ENCODE measurements around the gene FIGNL2.
"Not testable (repeated sequence)": the region's sequence is repeated elsewhere in the genome, so short reads cannot be mapped to it uniquely, and the experiment has no call there.

Gene FIGNL2

GRCh38 chr12:51888316-51889215 is 40.0 kb upstream of the FIGNL2 start:
- Histone ChIP-seq H3K4me1 (ENCODE audit: control insufficient read depth, insufficient read depth, low read length, poor library complexity, severe bottlenecking) (peaks cover 13% of the 10 kb centered on the region), H3K27ac (ENCODE audit: low read depth, low read length, severe bottlenecking) (no peak overlapping the region), H3K4me3 (ENCODE audit: extremely low read depth, insufficient read depth, low read length, poor library complexity, severe bottlenecking) (no peak overlapping the region), H3K9me3 (ENCODE audit: control insufficient read depth, low read length) (peaks cover 9% of the 10 kb centered on the region), H3K36me3 (ENCODE audit: control insufficient read depth, insufficient read depth, low read length) (no peaks in the 10 kb centered on the region)
- 78 to 83% methylated on average over 12 to 14 of the region's 15 CpGs for WGBS, 2 experiments (ENCODE audit: insufficient coverage in 2 of 2)

- Histone ChIP-seq H3K9me3 (ENCODE audit: control insufficient read depth, low read length) (peaks cover 9% of the 10 kb centered on the region), H3K36me3 (ENCODE audit: control insufficient read depth, insufficient read depth, low read length) (no peaks in the 10 kb centered on the region), H3K4me3 (ENCODE audit: extremely low read depth, insufficient read depth, low read length, poor library complexity, severe bottlenecking) (no peak within 1 kb of the TSS), H3K27ac (ENCODE audit: low read depth, low read length, severe bottlenecking) (no peak within 1 kb of the TSS), H3K4me1 (ENCODE audit: control insufficient read depth, insufficient read depth, low read length, poor library complexity, severe bottlenecking) (peaks cover 13% of the 10 kb centered on the region)
- 60 to 61% methylated on average over 40 of the region's 41 CpGs for WGBS, 2 experiments (ENCODE audit: insufficient coverage in 2 of 2)
These were observed 39.2 kb upstream of the FIGNL2 start, which contains the start of gene ANKRD33 for GRCh38 chr12:51887476-51888315. TSS of gene ANKRD33 (plus strand) at chr12:51888103. CDS start at chr12:51888187, 84 bp downstream.

GRCh38 chr12:51886021-51886710 is 37.6 kb upstream of the FIGNL2 start:
- 69 to 90% methylated on average over 5 to 9 of the region's 10 CpGs for WGBS, 2 experiments (ENCODE audit: insufficient coverage in 2 of 2)
- Histone ChIP-seq H3K4me3 (ENCODE audit: extremely low read depth, insufficient read depth, low read length, poor library complexity, severe bottlenecking) (no peak overlapping the region), H3K36me3 (ENCODE audit: control insufficient read depth, insufficient read depth, low read length) (no peaks in the 10 kb centered on the region), H3K27ac (ENCODE audit: low read depth, low read length, severe bottlenecking) (peak overlapping the region; percentile 62), H3K9me3 (ENCODE audit: control insufficient read depth, low read length) (peaks cover 13% of the 10 kb centered on the region), H3K4me1 (ENCODE audit: control insufficient read depth, insufficient read depth, low read length, poor library complexity, severe bottlenecking) (peaks cover 13% of the 10 kb centered on the region)

GRCh38 chr12:51885294-51886020 is 36.9 kb upstream of the FIGNL2 start:
- 93 to 100% methylated on average over 3 to 8 of the region's 10 CpGs for WGBS, 2 experiments (ENCODE audit: insufficient coverage in 2 of 2)
- not testable (repeated sequence) for H3K36me3 ChIP-seq (ENCODE audit: control insufficient read depth, insufficient read depth, low read length); H3K27ac ChIP-seq (ENCODE audit: low read depth, low read length, severe bottlenecking); H3K4me3 ChIP-seq (ENCODE audit: extremely low read depth, insufficient read depth, low read length, poor library complexity, severe bottlenecking)
- Histone ChIP-seq H3K9me3 (ENCODE audit: control insufficient read depth, low read length) (peaks cover 15% of the 10 kb centered on the region), H3K4me1 (ENCODE audit: control insufficient read depth, insufficient read depth, low read length, poor library complexity, severe bottlenecking) (peaks cover 13% of the 10 kb centered on the region)

- H3K27ac ChIP-seq (ENCODE audit: low read depth, low read length, severe bottlenecking) = no peak overlapping the region
- peaks cover 15% of the 10 kb centered on the region for H3K9me3 ChIP-seq (ENCODE audit: control insufficient read depth, low read length)
- H3K4me1 ChIP-seq (ENCODE audit: control insufficient read depth, insufficient read depth, low read length, poor library complexity, severe bottlenecking) = peaks cover 13% of the 10 kb centered on the region
- 59 to 88% methylated on average over 2 to 9 of the region's 11 CpGs for WGBS, 2 experiments (ENCODE audit: insufficient coverage in 2 of 2)
- no peaks in the 10 kb centered on the region for H3K36me3 ChIP-seq (ENCODE audit: control insufficient read depth, insufficient read depth, low read length)
- H3K4me3 ChIP-seq (ENCODE audit: extremely low read depth, insufficient read depth, low read length, poor library complexity, severe bottlenecking) = no peak overlapping the region
These were observed 36.2 kb upstream of the FIGNL2 start for GRCh38 chr12:51884676-51885229.

GRCh38 chr12:51883998-51884675 is 35.6 kb upstream of the FIGNL2 start:
- H3K9me3 ChIP-seq (ENCODE audit: control insufficient read depth, low read length) = peaks cover 15% of the 10 kb centered on the region
- peaks cover 10% of the 10 kb centered on the region for H3K4me1 ChIP-seq (ENCODE audit: control insufficient read depth, insufficient read depth, low read length, poor library complexity, severe bottlenecking)
- WGBS, 2 experiments (ENCODE audit: insufficient coverage in 2 of 2) = 89 to 93% methylated on average over 4 of the region's 4 CpGs
- H3K36me3 ChIP-seq (ENCODE audit: control insufficient read depth, insufficient read depth, low read length) = no peaks in the 10 kb centered on the region
- H3K27ac ChIP-seq (ENCODE audit: low read depth, low read length, severe bottlenecking) = no peak overlapping the region
- no peak overlapping the region for H3K4me3 ChIP-seq (ENCODE audit: extremely low read depth, insufficient read depth, low read length, poor library complexity, severe bottlenecking)

- Histone ChIP-seq H3K4me1 (ENCODE audit: control insufficient read depth, insufficient read depth, low read length, poor library complexity, severe bottlenecking) (peaks cover 10% of the 10 kb centered on the region), H3K27ac (ENCODE audit: low read depth, low read length, severe bottlenecking) (no peak overlapping the region), H3K36me3 (ENCODE audit: control insufficient read depth, insufficient read depth, low read length) (no peaks in the 10 kb centered on the region), H3K4me3 (ENCODE audit: extremely low read depth, insufficient read depth, low read length, poor library complexity, severe bottlenecking) (no peak overlapping the region), H3K9me3 (ENCODE audit: control insufficient read depth, low read length) (peaks cover 15% of the 10 kb centered on the region)
- 60 to 100% methylated on average over 1 of the region's 1 CpG for WGBS, 2 experiments (ENCODE audit: insufficient coverage in 2 of 2)
These were observed 34.8 kb upstream of the FIGNL2 start for GRCh38 chr12:51883295-51883694.

- no peaks in the 10 kb centered on the region for H3K4me1 ChIP-seq (ENCODE audit: control insufficient read depth, insufficient read depth, low read length, poor library complexity, severe bottlenecking)
- WGBS, 2 experiments (ENCODE audit: insufficient coverage in 2 of 2) = 85 to 100% methylated on average over 1 to 2 of the region's 3 CpGs
- H3K27ac ChIP-seq (ENCODE audit: low read depth, low read length, severe bottlenecking) = no peak overlapping the region
- peaks cover 5% of the 10 kb centered on the region for H3K9me3 ChIP-seq (ENCODE audit: control insufficient read depth, low read length)
- no peaks in the 10 kb centered on the region for H3K36me3 ChIP-seq (ENCODE audit: control insufficient read depth, insufficient read depth, low read length)
- no peak overlapping the region for H3K4me3 ChIP-seq (ENCODE audit: extremely low read depth, insufficient read depth, low read length, poor library complexity, severe bottlenecking)
These were observed 30.6 kb upstream of the FIGNL2 start for GRCh38 chr12:51879102-51879501.

GRCh38 chr12:51874486-51874885 is 26.0 kb upstream of the FIGNL2 start:
- WGBS, 2 experiments (ENCODE audit: insufficient coverage in 2 of 2) = 69 to 100% methylated on average over 3 to 4 of the region's 4 CpGs
- no peaks in the 10 kb centered on the region for H3K36me3 ChIP-seq (ENCODE audit: control insufficient read depth, insufficient read depth, low read length)
- peaks cover 12% of the 10 kb centered on the region for H3K4me1 ChIP-seq (ENCODE audit: control insufficient read depth, insufficient read depth, low read length, poor library complexity, severe bottlenecking)
- no peaks in the 10 kb centered on the region for H3K9me3 ChIP-seq (ENCODE audit: control insufficient read depth, low read length)
- H3K4me3 ChIP-seq (ENCODE audit: extremely low read depth, insufficient read depth, low read length, poor library complexity, severe bottlenecking) = no peak overlapping the region
- no peak overlapping the region for H3K27ac ChIP-seq (ENCODE audit: low read depth, low read length, severe bottlenecking)

Measured in mesodermal cell (in vitro differentiated cells).